HEK293 (cell line): ENCODE data around the gene PLCL2.

Experiments
- BCL6B ChIP-seq: fragments of 450-650 bp; formaldehyde crosslinking; IDR thresholded peaks from 2 replicates; pipeline ENCODE4 v1.5.1; 2017; ENCODE audit warnings: missing biosample characterization, missing genetic modification characterization
- CTCF ChIP-seq: fragments of 450-650 bp; formaldehyde crosslinking; IDR thresholded peaks from 2 replicates; pipeline ENCODE4 v1.5.1; 2016; ENCODE audit warnings: missing biosample characterization, missing genetic modification characterization
- HIC1 ChIP-seq: fragments of 450-650 bp; formaldehyde crosslinking; IDR thresholded peaks from 2 replicates; pipeline ENCODE4 v1.5.1; 2016; ENCODE audit warnings: missing biosample characterization, missing genetic modification characterization
- KLF16 ChIP-seq: fragments of 450-650 bp; formaldehyde crosslinking; IDR thresholded peaks from 2 replicates; pipeline ENCODE4 v1.5.1; 2017; ENCODE audit warnings: missing biosample characterization, missing genetic modification characterization
- ZNF530 ChIP-seq: fragments of 450-650 bp; formaldehyde crosslinking; IDR thresholded peaks from 2 replicates; pipeline ENCODE4 v1.5.1; 2016; ENCODE audit warnings: low read depth, missing biosample characterization, missing genetic modification characterization
- ZNF639 ChIP-seq: fragments of 450-650 bp; formaldehyde crosslinking; IDR thresholded peaks from 2 replicates; pipeline ENCODE4 v1.5.1; 2016; ENCODE audit warnings: missing biosample characterization, missing genetic modification characterization

- TF ChIP-seq ZNF530 (tag by site-specific recombination) (no peak), HIC1 (no peak), CTCF (tag by site-specific recombination) (no peak), BCL6B (no peak), KLF16 (tag by site-specific recombination) (no peak), ZNF639 (tag by site-specific recombination) (no peak)
Observed at GRCh38 chr3:16898595-16899395, 14.0 kb downstream of the PLCL2 start.
